HUES6 (cell line): Measurements from ENCODE around the gene FOXN3.

Experiments
- H3K27ac ChIP-seq: 2 replicates; pipeline ENCODE4 v1.7.0; 2013; ENCODE audit warnings: low read depth, mild to moderate bottlenecking, low read length, inconsistent platforms
- H3K27me3 ChIP-seq: 2 replicates; pipeline ENCODE4 v1.6.1; 2013; ENCODE audit warnings: low read length; ENCODE audit not compliant: control insufficient read depth, insufficient read depth
- H3K36me3 ChIP-seq: 2 replicates; pipeline ENCODE4 v1.6.1; 2013; ENCODE audit warnings: low read length; ENCODE audit not compliant: control insufficient read depth, insufficient read depth
- H3K4me1 ChIP-seq: 2 replicates; pipeline ENCODE4 v1.6.1; 2013; ENCODE audit warnings: low read length; ENCODE audit not compliant: control insufficient read depth, insufficient read depth
- H3K4me3 ChIP-seq: 2 replicates; pipeline ENCODE4 v1.5.1; 2013; ENCODE audit warnings: low read depth, low read length
- H3K9ac ChIP-seq: one replicate; pipeline ENCODE4 v1.6.1; 2013; ENCODE audit warnings: mild to moderate bottlenecking, low read length
- H3K9me3 ChIP-seq: 2 replicates; pipeline ENCODE4 v1.6.1; 2013; ENCODE audit warnings: low read depth, low read length; ENCODE audit not compliant: control insufficient read depth, insufficient read depth

The FOXN3 gene

DNA sequence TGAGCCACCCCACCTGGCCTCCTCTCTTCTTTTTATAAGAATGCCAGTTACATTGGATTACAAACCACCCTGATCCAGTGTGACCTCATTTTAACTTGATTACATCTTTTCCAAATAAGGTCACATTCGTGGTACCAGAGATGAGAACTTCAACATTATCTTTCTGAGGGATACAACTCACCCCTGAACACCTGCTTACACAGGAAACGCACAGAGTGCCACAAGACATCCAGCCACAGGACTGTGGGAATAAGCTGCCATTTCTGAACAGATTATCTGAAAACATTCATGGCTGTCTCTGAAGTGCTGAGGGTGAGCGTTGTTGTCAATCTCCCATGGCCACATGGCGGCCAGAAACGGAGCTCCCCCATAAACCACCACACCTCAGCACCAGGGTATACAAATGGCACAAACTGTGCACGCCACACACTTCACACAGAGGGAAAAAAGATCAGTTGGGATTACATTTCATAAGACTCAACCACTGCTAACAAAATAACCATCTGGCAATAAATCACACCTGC is 23.7 kb downstream of the FOXN3 start:
- Histone ChIP-seq H3K9me3 (no peaks in the 10 kb centered on the region), H3K9ac (no peak overlapping the region), H3K36me3 (peaks cover 12% of the 10 kb centered on the region; the same call in 1 of the 2 replicates), H3K27me3 (no peaks in the 10 kb centered on the region), H3K27ac (no peak overlapping the region), H3K4me3 (no peak overlapping the region), H3K4me1 (peaks cover 39% of the 10 kb centered on the region)

DNA sequence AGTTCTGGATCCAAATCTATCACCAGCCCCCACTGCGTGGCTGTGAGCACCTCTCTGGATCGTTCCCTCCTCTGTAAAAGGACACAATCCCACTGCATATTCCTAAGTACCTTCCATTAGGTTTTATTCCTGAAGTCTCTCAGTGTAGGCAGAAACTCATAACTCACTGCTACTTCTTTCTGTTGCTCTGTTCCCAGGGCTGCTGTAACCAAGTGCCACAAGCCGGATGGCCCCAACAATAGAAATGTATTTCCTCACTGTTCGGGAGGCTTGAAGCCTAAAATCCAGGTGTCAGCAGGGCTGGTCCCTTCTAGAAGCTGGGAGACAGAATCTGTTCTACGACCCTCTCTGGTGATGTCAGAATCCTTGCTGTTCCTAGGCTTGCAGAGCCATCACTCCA is 24.9 kb downstream of the FOXN3 start:
- Histone ChIP-seq H3K4me3 (no peak overlapping the region), H3K27me3 (no peaks in the 10 kb centered on the region), H3K9ac (no peak overlapping the region), H3K27ac (no peak overlapping the region), H3K4me1 (peaks cover 44% of the 10 kb centered on the region), H3K36me3 (peaks cover 16% of the 10 kb centered on the region; the same call in 1 of the 2 replicates), H3K9me3 (no peaks in the 10 kb centered on the region)

DNA sequence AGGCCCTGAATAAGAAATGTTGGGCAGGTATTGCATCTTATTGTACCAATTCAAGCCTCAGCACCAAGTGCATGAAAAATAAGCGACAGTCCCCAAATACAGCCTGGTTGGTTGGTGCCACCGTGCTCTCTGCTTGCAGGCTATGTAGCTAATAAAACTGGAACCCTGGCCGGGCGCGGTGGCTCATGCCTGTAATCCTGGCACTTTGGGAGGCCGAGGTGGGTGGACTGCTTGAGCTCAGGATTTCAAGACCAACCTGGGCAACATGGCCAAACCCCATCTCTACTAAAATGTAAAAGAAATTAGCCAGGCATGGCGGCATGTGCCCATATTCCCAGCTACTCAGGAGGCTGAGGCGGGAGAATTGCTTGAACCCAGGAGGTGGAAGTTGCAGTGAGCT is 25.5 kb downstream of the FOXN3 start:
- H3K4me3 ChIP-seq: no peak overlapping the region
- H3K27ac ChIP-seq: no peak overlapping the region
- peaks cover 16% of the 10 kb centered on the region; the same call in 1 of the 2 replicates for H3K36me3 ChIP-seq
- no peak overlapping the region for H3K9ac ChIP-seq
- H3K9me3 ChIP-seq: no peaks in the 10 kb centered on the region
- H3K4me1 ChIP-seq: peaks cover 45% of the 10 kb centered on the region
- H3K27me3 ChIP-seq: no peaks in the 10 kb centered on the region

DNA sequence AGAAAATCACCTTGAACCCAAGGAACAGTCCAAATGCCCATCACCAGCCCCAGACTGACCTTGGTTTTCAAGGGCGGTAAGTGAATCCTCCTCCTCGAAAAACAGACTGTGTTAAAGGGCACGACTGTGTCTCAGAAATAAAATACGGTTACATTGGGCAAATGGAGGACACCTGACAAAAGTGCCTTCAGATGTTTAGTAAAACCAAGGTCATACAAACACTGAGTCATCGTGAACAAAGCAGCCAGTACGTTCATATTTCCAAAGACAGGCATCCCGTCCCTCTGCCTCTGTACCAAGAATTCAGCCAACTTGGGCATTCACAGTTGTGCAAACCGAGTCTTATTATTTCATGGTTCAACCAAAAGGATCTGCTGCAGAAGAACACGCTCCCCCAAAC is 25.9 kb downstream of the FOXN3 start:
- Histone ChIP-seq H3K27ac (no peak overlapping the region), H3K9me3 (no peaks in the 10 kb centered on the region), H3K4me3 (no peak overlapping the region), H3K27me3 (no peaks in the 10 kb centered on the region), H3K36me3 (peaks cover 16% of the 10 kb centered on the region; the same call in 1 of the 2 replicates), H3K4me1 (peaks cover 49% of the 10 kb centered on the region), H3K9ac (no peak overlapping the region)

DNA sequence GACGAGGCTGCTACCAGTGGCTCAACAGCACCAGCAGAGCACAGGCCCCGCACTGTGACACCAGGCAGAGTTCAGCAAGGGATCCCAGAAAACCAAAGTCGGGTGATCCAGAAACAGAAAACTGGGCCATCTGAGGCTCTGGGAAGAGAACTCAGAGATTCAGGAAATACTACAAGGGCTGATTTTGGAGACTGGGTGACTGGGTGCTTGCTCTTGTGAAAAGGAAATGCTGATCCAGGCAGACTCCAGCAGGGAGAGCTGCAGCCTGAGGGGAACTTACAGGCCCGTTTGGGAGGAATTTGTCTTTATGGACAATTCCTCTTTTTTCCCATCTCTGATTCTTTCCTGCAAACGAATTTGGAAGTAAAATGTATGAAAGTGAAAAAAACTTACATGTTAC is 28.2 kb downstream of the FOXN3 start:
- Histone ChIP-seq H3K27ac (peak overlapping the region; percentile 67; the same call in 1 of the 2 replicates), H3K36me3 (peaks cover 12% of the 10 kb centered on the region; the same call in 1 of the 2 replicates), H3K27me3 (no peaks in the 10 kb centered on the region), H3K4me1 (peaks cover 60% of the 10 kb centered on the region), H3K9ac (no peak overlapping the region), H3K9me3 (no peaks in the 10 kb centered on the region), H3K4me3 (no peak overlapping the region)

DNA sequence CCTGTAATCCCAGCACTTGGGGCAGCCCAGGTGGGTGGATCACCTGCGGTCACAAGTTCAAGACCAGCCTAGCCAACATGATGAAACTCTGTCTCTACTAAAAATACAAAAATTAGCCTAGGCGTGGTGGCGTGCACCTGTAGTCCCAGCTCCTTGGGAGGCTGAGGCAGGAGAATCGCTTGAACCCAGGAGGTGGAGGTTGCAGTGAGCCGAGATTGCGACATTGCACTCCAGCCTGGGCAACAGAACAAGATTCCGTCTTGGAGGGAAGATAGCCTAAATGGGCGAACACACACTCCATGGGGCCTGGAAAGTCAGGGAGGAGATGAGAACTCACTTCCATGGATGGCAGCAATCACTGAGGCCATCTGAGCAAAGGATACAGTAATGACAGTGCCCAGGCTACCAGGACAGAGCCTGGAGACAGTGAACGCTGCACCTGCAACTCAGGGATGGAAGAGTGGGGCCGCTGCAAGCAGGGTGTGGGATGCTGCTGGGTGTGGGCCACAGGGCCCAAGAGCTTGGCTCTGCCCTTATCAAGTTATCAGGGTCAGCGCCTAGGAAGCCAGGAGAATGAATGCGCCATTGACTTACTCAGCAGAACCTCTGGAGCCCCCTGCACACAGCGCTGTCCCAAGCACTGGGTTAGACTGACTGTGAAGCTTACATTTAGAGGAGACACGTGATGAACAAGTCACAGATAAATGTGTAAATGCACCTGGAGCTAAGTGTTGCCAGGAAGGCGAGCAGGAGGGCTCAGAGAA is 28.9 kb downstream of the FOXN3 start:
- no peaks in the 10 kb centered on the region for H3K9me3 ChIP-seq
- no peak overlapping the region for H3K9ac ChIP-seq
- H3K27ac ChIP-seq: peak overlapping the region; percentile 67; the same call in 1 of the 2 replicates
- H3K36me3 ChIP-seq: peaks cover 15% of the 10 kb centered on the region
- peaks cover 55% of the 10 kb centered on the region for H3K4me1 ChIP-seq
- no peak overlapping the region for H3K4me3 ChIP-seq
- no peaks in the 10 kb centered on the region for H3K27me3 ChIP-seq

DNA sequence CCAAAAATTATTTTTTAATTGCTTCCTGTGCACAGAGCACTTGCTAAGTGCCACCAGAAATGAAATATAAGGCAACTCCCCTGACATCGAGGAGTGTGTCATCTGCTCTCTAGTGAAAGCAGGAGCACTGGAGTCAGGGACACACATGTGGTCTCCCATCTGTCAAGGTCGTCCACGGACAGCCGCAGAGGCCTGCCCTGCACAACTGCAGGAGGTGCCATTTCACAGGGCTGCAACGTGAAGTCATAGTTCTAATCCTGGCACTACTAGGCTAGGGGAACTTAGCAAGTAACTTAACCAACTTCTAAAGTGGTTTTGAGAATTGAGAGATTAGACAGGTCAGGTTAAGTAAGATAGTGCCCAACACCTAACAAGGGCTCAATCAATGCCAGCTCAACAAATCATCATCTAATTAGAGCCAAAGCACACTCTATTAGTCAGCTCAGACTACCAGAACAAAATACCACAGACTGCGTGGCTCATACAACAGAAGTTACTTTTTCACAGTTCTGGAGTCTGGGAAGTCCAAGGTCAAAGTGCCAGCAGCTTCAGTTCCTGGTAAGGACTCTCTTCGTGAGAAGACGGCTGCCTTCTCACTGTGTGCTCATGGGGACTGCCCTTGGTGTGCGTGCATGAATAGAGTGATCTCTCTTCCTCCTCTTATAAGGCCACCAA is 30.7 kb downstream of the FOXN3 start:
- no peak overlapping the region for H3K9ac ChIP-seq
- H3K27ac ChIP-seq: no peak overlapping the region
- H3K4me3 ChIP-seq: no peak overlapping the region
- H3K36me3 ChIP-seq: peaks cover 27% of the 10 kb centered on the region
- H3K4me1 ChIP-seq: peaks cover 46% of the 10 kb centered on the region
- no peaks in the 10 kb centered on the region for H3K27me3 ChIP-seq
- H3K9me3 ChIP-seq: no peaks in the 10 kb centered on the region

DNA sequence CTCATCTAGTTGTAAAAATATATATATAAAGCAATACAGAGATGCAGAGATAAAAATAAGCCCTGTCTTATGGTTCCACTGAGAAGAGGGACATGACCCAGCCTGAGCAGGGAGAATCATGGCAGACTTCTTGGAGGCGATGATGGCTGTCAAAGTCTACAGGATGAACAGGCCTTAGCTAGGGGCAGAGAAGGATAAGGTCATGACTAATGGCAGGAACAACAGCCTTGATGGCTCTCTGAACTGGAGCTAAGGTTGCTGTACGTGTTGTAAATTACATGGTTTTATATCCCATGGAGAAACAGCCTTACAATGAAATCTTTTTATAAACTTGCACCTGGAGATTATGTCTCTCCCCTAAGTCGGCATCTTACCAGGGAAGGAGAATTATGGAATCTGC is 32.4 kb downstream of the FOXN3 start:
- peaks cover 37% of the 10 kb centered on the region for H3K4me1 ChIP-seq
- H3K36me3 ChIP-seq: peaks cover 37% of the 10 kb centered on the region
- H3K4me3 ChIP-seq: no peak overlapping the region
- no peak overlapping the region for H3K27ac ChIP-seq
- H3K9ac ChIP-seq: no peak overlapping the region
- no peaks in the 10 kb centered on the region for H3K27me3 ChIP-seq
- H3K9me3 ChIP-seq: peaks cover 14% of the 10 kb centered on the region

DNA sequence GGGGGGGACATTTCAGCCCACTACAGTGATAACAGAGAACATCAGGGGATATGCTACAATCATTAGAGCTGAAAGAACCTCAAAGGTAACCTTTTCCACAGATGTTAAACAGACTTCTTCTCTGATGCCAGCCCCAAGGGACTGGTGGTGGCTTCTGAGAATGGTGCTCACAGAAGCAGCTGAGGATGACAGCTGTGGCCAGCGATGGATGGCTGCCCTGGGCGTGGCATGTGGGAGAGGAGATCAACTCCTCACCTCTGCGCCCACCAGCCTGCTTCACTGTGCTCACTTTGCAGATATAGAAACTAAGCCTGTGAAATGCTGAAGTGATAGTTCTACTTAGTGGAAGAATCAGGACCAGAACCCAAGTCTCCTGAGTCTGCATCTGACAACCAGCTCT is 33.0 kb downstream of the FOXN3 start:
- H3K4me1 ChIP-seq: peaks cover 31% of the 10 kb centered on the region
- H3K27ac ChIP-seq: no peak overlapping the region
- no peak overlapping the region for H3K4me3 ChIP-seq
- H3K36me3 ChIP-seq: peaks cover 39% of the 10 kb centered on the region
- no peak overlapping the region for H3K9ac ChIP-seq
- no peaks in the 10 kb centered on the region for H3K27me3 ChIP-seq
- H3K9me3 ChIP-seq: peaks cover 15% of the 10 kb centered on the region

DNA sequence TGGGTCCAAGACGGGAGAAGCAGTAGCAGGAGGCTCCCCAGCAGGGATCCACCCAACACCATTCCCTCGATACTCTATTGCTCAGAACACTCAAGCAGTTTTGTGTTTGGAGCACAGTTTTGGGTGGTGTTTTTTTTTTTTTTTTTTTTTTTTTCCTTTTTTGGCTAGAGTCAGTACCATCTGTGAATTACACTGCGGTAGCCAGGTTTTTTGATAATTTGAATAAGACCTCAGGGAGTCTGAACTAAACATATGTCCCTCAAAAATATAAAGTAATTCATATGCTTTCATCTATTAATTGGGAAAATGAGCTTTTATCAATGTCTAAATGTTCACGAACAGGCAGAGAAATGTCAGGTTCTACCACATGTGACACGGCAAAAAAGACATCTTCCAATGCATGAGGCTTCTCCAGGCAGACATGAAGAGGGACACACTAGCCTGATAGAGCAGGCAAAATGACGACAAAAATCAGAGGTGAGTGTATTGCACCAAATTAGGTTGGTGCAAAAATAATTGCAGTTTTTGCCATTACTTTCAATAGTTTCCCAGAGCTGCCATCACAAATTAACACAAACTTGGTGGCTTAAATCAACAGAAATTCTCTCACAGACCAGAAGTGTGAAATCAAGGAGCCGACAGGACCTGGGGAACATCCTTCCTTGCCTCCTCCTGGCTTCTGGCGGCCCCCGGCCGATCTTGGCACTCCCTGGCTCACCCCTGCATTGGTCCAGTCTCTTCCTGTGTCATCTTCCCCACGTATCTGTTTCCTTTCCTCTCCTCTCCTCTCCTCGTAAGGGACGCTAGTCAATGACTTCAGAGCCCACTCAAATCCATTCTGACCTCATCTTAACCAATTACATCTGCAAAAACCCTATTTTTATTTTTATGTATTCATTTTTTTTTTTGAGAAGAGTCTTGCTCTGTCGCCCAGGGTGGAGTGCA is 33.9 kb downstream of the FOXN3 start:
- H3K9me3 ChIP-seq: peaks cover 16% of the 10 kb centered on the region
- no peak overlapping the region for H3K9ac ChIP-seq
- H3K27me3 ChIP-seq: no peaks in the 10 kb centered on the region
- no peak overlapping the region for H3K27ac ChIP-seq
- no peak overlapping the region for H3K4me3 ChIP-seq
- H3K4me1 ChIP-seq: peaks cover 23% of the 10 kb centered on the region
- H3K36me3 ChIP-seq: peaks cover 39% of the 10 kb centered on the region
